NAMALWA (cell line): ENCODE results near the gene ERBIN.
"Not testable (repeated sequence)": the region's sequence is repeated elsewhere in the genome, so short reads cannot be mapped to it uniquely, and the experiment has no call there.

Source experiments
- DNase-seq: peaks from one replicate; pipeline ENCODE4 v3.0.0-alpha.2; 2015; ENCODE audit warnings: low spot score

Gene ERBIN

DNA sequence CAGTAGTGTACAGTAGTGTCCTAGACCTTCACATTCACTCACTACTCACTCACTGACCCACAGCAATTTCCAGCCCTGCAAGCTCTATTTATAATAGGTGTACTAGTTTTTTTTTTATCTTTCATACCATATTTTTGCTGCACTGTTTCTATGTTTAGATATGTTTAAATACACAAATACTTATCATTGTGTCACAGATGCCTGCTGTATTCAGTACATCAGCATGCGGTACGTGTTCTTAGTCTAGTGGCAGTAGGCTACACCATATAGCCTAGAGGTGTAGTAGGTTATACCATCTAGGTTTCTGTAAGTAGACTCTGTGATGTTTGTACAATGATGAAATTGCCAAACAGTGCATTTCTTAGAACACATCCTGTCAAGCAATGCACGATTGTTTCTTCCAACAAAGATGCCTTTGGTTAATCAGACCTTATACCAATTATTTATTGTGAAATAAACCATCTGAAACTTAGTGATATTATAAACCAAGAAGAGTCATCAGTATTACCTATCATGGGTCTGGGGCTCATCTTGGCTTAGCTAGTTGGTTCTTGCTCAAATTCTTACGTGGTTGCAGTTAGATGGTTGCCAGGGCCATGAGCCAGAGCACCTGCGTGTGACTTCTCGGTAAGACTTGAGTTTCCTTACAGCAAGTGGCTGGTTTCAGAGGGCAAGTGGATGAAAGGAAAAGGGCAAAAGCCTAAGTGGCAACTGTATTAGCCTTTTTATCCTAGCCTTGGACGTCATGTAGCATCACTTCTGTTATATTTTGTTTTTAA lies 41.1 kb downstream of the ERBIN start:
- DNase-seq: no peak

DNA sequence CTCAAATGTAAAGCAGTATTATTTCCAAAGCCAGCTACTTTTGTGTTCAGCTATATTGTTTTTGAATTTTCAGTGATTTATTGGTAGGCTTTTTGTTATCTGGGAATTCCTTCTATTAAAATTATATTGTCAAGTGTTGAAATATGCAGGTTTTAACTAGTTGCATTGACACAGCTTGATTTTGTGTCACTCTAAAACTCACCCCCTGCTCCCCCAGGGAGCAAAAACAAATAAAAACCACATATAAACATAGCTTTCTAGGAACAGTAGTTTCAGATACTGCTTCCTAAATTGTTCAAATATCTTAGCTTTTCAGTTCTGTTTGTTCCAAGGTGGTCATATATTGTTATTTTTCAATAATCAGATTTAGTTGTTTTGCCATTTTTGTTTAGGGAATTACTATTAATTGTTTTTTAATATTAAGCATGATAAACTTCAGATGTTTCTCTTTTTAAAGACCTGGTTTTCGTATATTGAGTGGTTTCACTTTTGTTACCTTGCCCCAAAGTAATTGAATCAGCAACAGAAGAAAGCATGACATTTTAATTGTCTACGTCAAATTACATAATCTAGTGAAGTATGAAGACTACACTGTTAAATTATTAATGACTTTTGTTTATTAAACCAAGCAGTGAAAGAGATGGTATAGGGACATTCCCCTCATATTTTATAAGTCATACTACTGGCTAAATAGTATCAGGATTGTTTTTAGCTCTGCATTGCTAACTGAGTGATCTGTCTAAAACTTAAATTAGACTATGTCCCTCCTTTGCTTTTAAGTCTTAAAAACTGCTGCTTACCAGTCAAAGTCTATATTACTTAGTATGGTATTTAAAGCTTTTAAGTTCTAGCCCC lies 43.4 kb downstream of the ERBIN start:
- no peak for DNase-seq

GRCh38 chr5:65970481-65971367 lies 44.3 kb downstream of the ERBIN start:
- no peak for DNase-seq

DNA sequence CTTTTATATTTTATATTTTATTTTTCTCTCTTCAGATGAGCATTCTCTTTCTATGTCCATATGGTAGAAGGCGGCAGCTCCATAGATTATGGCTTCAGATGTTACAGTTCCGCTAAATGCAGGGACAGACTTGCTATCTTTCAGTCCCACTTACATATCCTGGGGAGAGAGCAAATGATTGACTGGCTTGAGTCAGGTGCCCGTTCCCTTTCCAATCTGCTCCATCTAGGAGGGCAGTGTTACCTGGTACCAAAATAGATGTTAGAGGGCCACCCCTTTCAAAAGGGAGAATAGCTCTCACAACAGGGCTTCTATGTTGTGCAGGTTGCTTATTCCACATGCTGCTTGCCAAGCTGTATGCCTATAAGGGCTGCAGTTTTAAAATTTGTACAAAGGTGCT lies 45.3 kb downstream of the ERBIN start:
- no peak for DNase-seq

- DNase-seq: not testable (repeated sequence)
Observed at GRCh38 chr5:65972896-65973295, 46.5 kb downstream of the ERBIN start.

DNA sequence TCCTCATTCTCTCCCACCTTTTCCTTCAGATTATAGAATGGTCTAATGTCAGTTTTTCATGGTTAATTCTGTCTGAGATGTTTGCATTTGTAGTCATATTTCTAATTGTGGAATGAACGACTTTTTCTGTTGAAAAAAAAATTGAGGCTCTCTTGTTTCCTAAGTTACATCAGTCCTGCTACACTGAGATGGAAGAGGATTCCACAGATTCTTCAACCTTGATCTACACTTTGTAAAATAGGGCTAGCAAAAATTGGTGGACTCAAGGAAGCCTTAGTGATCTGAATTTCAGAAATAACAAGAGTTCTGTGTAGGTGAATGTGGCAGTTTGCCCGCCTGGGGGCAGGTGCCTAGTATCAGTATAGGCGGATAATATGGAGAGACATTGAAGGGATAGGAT lies 51.9 kb downstream of the ERBIN start:
- no peak for DNase-seq

GRCh38 chr5:65981548-65981947 lies 55.2 kb downstream of the ERBIN start:
- no peak for DNase-seq

GRCh38 chr5:65981969-65982619 lies 55.7 kb downstream of the ERBIN start:
- no peak for DNase-seq

DNA sequence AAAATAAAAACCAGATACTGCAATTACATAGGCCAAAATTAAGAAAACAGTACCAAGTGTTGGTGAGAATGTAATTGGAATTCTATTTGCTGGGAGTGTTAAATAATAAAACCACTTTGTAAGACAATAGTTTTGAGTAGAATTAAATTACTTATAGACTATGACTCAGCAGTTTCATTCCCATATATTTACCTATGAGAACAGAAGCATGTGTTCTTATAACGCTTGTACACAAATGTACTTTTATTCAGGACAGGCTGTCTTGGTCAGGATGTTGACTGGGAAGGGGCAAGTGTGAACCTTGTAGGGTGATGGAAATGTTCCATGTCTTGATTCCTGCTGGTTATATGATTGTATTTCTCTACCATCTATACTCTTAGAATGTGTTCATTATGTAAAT lies 56.3 kb downstream of the ERBIN start:
- no peak for DNase-seq

GRCh38 chr5:65984098-65984885 lies 57.9 kb downstream of the ERBIN start:
- DNase-seq: no peak

- DNase-seq: no peak
Observed at GRCh38 chr5:65986050-65986451, 59.7 kb downstream of the ERBIN start.

DNA sequence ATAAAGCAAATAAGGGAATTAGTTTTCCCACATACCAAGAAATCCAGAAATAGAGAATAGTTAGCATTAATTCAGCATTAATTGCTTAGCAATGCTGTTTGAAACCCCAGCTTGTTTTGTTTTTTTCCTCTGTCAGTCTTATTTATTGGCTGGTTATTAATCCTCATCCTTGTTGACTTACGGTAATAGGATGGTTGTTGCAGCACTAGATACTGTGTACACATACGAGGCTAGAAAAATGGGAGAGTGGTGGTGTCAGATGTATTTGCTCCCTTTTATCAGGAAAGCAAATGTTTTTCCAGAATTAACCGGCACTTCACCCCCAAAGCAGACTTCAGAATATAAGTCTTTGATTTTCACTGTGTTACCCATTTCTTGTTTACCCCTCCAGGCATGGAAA lies 60.4 kb downstream of the ERBIN start:
- DNase-seq: no peak

DNA sequence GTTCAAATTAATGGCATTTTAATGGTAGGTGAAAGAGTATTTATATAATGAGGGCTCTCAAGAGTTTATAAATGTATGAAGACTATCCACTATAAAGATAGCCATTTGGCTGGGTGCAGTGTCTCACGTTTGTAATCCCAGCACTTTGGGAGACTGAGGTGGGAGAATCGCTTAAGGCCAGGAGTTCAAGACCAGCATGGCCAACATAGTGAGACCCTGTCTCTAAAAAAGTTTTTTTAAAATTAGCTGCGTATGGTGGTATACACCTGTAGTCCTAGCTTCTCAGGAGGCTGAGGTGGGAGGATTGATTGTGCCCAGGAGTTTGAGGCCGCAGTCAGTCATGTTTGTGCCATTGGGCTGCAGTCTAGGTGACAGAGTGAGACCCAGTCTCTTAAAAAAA lies 61.6 kb downstream of the ERBIN start:
- no peak for DNase-seq

- no peak for DNase-seq
Observed at GRCh38 chr5:65989158-65989557, 62.8 kb downstream of the ERBIN start.

DNA sequence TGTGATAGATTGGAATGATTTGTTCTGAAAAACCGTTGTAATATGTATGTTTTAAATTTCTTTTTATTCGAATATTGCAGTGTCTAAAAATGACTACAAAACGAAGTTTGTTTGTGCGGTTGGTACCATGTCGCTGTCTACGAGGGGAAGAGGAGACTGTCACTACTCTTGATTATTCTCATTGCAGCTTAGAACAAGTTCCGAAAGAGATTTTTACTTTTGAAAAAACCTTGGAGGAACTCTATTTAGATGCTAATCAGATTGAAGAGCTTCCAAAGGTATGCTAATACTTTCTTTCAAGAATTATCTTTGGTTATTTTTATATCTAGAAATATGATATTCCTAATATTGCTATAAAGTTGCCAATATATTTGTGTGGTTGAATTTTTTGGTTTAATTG lies 66.3 kb downstream of the ERBIN start:
- no peak for DNase-seq

DNA sequence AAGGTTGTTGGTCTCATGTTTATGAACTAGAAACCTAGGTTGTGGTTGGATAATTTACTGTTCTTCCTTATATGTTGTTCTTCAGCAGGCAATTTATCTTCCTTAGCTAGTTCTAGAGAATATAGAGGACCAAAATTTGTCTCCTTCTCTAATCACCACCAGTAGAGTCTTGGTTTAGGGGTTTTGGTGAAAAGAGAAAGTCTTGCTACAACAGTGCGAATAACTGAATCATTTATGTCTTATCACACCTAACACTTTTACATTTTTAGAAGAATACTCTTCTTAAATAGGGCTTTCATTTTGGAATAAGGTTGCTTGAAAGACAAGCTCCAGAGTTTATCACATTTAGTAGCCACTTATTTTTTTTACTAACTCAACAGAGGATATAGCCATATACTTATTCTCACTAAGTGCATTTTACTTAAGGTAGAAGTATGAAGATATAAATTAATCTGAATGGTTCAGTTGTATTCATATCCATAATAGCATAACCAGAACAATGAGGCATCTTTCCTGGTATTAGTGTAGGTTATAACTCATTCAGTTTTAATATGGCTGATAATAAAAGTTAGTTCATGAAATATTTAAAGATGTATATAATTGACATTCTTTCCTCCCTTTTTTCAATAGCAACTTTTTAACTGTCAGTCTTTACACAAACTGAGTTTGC lies 67.9 kb downstream of the ERBIN start:
- DNase-seq: no peak

DNA sequence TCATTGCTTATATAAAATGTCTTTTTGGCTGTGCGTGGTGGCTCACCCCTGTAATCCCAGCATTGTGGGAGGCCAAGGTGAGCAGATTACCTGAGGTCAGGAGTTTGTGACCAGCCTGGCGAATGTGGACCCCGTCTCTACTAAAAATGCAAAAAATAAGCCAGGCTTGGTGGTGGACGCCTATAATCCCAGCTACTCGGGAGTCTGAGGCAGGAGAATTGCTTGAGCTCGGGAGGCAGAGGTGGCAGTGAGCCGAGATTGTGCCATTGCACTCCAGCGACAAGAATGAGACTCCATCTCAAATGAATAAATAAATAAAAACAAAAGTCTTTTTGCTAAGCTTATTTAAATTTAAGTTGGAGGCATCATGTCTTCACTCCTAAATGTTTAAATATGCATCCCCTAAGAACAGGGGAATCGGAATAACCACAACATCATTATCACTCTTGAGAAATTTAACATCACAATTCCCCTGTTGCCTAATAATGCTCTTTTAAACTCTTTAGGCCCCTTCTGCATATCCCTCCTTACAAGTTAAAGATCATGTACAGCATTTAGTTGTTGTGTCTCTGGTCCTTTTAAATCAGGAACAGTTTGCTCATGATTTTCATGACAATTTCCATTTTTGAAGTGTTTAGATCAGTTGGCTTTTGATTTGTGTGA lies 72.8 kb downstream of the ERBIN start:
- no peak for DNase-seq

DNA sequence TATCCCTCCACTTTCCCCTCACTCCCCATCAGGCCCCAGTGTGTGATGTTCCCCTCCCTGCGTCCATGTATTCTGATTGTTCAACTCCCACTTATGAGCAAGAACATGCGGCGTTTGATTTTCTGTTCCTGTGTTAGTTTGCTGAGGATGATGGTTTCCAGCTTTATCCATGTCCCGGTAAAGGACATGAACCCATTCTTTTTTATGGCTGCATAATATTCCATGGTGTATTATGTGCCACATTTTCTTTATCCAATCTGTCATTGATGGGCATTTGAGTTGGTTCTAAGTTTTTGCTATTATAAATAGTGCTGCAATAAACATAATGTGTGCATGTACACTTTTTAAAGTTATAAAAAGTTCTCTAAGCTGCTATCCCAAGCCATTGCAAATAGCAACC lies 75.6 kb downstream of the ERBIN start:
- DNase-seq: no peak

GRCh38 chr5:66002415-66002814 lies 76.0 kb downstream of the ERBIN start:
- DNase-seq: no peak

- no peak for DNase-seq
Observed at GRCh38 chr5:66004216-66004615, 77.8 kb downstream of the ERBIN start.
